Endometrial microvascular endothelial cells (primary cell): ENCODE data around the gene CTTN. TPM values are rescaled to one million over a fixed set of nuclear protein-coding genes. Genes with fewer than 3 reads are reported as not detected.

ENCODE experiments used
- in situ Hi-C: cut with HindIII; loops from 2 replicates; pipeline ENCODE4 v1.10.0; 2017; ENCODE audit warnings: low sequenced_read_pairs, low pct_unique_long_range_greater_than_20kb; ENCODE audit errors: inconsistent ontology term
- total RNA-seq: library from RNA; depleted of rRNA; stranded (reverse); fragments of >200 nt; gene quantifications from one replicate; pipeline ENCODE4 v1.2.3, GENCODE V29; 2015; ENCODE audit errors: inconsistent ontology term

Gene CTTN
- total RNA-seq, 1 donor from 2014 or later, result 170 TPM

GRCh38 chr11:70466154-70466553, 67.8 kb downstream of the CTTN start:
- in situ Hi-C loops, result no loop called here

GRCh38 chr11:70466596-70466995, 68.3 kb downstream of the CTTN start:
- in situ Hi-C loops, result no loop called here

- in situ Hi-C loops, result no loop called here
Measured at GRCh38 chr11:70467201-70468085, 69.1 kb downstream of the CTTN start.

GRCh38 chr11:70468256-70469195, 70.2 kb downstream of the CTTN start:
- in situ Hi-C loops, result no loop called here

DNA sequence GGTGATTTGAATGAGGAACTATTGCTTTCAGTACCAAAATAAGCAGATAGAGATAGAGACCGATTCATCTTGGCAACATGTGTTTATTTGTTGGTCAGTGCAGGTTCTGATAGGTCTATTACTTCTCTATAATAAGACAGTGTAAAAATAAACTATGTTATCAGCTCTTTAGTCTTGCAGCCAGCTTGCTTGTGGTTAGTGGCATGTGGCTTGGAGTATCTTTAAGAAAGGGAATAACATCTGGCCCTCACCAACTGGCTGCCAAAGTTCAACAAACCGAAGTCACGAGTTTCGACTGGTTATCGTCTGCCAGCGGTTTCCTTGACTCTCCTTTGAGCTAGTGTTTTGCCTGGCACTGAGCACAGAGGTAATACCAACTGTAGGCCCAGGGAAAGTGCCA, 71.8 kb downstream of the CTTN start:
- in situ Hi-C loops, result no loop called here

GRCh38 chr11:70471254-70471653, 72.9 kb downstream of the CTTN start:
- in situ Hi-C loops, result no loop called here

DNA sequence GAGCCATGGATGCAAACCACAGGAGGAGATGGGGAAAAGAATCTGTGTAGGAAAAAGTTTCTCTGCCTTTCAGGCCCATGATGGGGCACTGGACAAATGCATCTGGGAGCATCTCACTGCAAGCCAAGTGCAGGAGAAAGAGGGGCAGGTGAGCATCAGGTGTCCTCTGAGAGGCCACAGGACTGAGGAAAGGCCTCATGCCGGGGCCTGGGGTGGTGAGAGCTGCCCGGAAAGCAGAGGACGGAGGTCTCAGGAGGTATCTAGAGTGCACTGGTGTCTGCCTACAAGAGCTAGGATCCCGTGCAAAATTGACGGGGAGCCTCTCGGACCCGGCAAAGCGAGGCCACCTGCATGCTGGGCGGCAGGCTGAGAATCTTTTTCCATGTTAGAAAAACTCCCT, 73.9 kb downstream of the CTTN start:
- in situ Hi-C loops, result no loop called here

DNA sequence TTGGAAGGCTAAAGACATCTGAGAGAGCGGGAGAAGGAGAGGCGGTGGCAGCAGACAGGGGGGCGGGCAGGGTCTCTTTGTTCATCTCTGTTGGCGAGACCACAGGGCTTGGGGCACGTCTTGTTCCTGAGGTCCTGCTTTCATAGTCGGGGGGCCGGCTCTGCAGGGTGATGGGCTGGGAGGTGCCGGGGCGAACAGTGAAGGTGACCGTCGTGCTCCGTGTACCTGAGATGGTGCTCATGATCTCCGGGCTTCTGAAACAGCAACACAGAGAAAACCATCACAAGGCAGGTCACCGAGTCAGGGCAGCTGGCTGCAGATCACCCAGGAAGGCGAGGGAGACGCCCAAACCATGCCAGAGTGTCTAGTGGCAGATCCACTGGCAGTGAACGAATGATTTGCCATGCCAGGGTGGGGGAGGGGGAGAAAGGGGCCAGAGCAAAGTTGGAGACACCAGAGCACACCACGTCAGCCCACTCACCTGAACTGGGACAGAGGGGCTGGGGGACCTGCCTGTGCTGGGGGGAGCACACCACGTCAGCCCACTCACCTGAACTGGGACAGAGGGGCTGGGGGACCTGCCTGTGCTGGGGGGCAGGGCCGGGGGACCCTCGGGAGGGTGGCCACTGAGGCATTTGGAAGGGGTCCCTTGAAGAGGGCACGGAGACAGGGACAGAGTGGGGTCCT, 75.0 kb downstream of the CTTN start:
- in situ Hi-C loops, result no loop called here

- in situ Hi-C loops, result no loop called here
Measured at GRCh38 chr11:70473873-70474690, 75.8 kb downstream of the CTTN start.

DNA sequence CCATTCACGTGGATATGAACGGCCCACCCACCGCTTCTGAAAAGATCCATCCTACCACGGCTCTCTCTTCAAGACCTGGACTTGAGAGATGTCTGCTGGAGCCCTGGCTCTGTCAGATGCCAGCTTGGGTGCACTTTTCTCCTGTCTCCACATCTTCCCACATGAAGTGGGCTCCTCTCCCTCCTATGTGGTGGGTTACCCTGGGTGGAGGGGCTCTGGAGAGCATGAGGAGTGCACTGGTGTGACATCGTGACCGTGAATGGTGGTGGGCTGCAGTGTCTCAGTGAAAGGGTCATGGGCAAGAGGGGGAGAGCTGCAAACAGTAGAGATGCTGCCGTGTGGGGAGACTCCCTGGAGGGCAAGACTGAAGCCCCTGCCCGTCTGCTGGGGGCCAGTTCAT, 76.4 kb downstream of the CTTN start:
- in situ Hi-C loops, result no loop called here

DNA sequence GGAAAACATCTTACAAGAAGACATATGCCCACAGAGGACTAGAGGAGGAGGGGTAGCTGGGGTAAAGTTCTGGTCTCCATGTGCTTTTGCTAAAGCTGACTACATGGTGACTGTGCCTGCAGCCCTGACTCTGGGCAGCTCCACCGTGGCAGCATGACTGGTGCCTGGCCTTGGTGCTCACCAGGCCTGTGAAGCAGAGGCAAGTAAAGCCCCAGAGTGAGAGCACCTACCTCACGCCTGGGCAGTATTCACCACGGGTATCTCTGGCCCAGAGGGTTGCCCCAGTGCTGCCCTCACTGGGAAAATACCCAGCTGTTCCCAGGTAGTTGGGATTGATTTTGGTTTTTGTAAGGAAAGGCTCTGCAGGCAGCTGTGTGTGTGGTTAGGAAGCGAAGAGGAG, 78.3 kb downstream of the CTTN start:
- in situ Hi-C loops, result no loop called here

GRCh38 chr11:70477176-70477575, 78.8 kb downstream of the CTTN start:
- in situ Hi-C loops, result no loop called here

DNA sequence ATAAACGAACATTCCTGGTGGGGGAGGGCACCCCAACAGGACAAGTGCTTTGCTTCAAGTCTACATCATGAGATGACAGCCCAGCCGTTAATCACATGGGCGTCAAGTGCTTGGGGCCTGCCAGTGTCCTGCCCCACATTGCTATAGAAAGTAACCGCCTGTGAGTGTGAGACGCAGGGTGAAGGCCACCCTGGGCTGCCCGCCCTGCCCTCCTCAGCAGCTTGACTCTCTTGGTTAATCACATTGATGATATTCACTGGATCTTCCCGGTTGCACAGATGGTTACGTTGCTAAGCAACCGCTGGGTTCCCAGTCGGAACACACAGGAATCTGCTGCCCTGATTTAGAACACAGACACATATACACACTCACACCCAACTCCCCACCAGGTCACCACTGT, 79.3 kb downstream of the CTTN start:
- in situ Hi-C loops, result no loop called here

DNA sequence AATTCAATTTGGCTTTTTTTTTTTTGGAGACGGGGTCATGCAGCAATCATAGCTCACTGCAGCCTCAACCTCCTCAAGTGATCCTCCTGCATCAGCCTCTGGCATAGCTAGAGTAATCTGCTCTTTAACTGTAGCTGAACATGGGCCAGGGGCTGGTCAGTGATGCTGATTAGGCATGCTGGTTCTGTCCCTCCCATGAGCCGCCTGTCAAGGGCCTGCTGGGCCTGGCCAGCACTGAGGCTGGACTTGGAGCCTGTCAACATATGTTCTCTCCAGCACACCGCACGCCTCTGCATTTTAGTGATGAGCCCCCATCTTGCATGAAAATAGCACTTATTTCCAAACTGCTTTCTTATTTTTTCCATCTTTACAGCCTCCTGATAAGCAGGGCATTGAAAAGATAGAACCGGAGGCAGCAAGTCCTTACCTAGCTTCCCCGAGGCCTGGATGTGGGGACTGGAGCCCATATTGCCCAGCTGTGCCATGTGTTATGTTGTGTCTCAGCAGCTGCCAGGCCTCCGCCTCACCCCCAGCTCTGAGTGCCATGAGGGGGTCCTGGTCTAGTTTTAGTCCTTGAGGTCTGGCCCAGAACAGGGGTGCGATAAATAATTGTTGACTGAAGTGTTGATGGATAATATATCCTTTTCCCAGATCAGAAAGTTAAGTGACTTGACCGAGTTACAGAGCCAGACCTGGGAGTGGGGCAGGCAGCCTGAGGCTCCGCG, 80.0 kb downstream of the CTTN start:
- in situ Hi-C loops, result no loop called here

DNA sequence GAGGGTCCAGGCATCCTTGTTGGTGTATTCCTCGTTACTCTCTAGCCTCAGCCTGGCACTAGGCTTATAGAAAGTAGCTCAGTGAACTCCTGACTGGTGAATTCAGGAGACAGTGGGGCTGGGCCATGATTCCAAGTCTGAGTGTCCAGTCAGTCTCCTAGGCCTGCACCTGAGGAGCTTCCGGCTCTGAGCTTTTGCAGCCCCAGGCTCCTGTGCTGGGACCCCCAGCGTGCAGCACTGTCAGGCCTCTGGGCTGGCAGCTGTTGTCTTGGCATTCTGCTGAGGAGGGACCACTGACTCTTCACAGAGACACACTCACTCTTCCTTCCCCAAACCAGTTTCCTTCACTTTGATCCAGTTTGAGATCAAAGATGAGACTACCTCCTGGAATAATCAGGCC, 82.4 kb downstream of the CTTN start:
- in situ Hi-C loops, result no loop called here

DNA sequence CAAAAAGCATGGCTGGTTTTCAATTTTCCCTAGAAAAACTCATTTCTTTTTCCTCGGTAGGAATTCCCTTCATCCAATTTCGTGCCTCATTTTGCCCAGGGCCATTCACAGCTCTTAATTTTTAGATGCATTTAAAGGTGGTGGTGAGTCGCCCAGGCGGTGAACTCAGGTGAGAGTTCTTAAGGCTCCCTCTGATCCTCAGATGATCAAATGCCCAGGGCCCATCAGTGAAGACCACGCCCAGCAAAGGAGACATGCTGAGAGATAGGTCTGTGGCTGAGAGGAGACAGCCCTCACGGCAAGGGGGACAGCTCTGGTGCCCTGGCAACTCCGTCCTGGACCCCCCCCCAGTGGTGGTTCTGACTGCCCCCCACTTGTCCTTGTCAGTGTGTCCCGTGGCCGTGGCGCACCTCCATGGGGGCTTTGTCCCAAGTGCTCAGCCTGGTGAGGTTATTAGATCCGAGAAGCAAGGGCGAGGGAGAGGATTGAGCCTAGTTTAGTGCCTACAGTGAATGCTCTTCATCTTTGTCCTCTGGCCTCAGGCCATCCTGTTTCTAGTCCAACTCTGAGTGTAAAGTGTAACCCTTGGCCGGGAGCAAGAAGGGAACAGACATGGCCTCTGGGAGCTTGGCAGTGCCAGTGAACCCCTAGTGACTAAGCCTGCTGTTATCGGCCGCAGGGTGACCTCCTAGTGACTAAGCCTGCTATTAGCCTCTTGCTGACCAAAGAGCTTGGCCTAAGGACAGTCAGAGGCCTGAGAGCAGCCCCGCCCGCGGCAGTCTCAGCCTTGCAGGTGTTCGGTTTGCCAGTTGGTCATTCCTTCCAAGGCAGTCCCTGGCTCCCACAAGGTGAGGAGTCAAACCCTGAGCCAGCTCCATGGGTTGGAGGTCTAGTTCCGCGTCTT, 83.5 kb downstream of the CTTN start:
- in situ Hi-C loops, result no loop called here

DNA sequence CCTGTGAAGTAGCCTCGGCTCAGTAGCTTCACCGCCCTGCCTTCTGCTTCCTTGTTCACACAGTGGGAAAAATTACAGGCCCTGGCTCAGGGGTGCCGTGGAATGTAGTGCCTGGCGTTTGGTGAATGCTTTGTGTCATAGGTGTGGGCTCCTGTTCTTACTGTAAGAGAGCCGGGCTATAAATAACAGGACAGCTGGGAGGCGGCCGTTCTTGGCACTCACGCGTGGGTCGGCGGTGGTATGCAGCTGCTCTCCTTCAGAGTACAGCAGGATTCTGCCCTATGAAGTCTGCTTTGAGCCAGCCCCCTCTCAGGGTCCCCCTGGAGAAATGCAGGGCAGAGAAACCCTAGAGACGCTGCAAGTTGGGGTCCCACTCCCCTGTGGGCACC, 84.2 kb downstream of the CTTN start:
- in situ Hi-C loops, result no loop called here
